Thyroid gland (tissue), 4 donors: ENCODE measurements around the gene C2CD3. TPM values are rescaled to one million over a fixed set of nuclear protein-coding genes. Genes with fewer than 3 reads are reported as not detected.
"Not testable (repeated sequence)": the region's sequence is repeated elsewhere in the genome, so short reads cannot be mapped to it uniquely, and the experiment has no call there.

ENCODE experiments used
- DNase-seq, 2 donors: peaks; one replicate each; pipeline ENCODE4 v3.0.0-alpha.2; 2019
- H3K27ac ChIP-seq, 3 donors: fragments of 200-600 bp; sonication (generic); 1 replicate in 2 of 3; 2 replicates in 1 of 3; pipeline ENCODE4 v1.5.1; 2016 to 2019; ENCODE audit warnings: mild to moderate bottlenecking in 1 of 3, moderate library complexity in 1 of 3
- H3K27me3 ChIP-seq: fragments of 200-600 bp; sonication (generic); one replicate; pipeline ENCODE4 v1.5.1; 2019
- H3K36me3 ChIP-seq, 2 donors: fragments of 200-600 bp; sonication (generic); one replicate each; pipeline ENCODE4 v1.5.1; 2016 to 2019
- H3K4me1 ChIP-seq, 2 donors: fragments of 200-600 bp; sonication (generic); one replicate each; pipeline ENCODE4 v1.5.1; 2017 to 2019
- H3K4me3 ChIP-seq, 3 donors: fragments of 200-600 bp; sonication (generic); replicated peaks in 1 of 3; 1 replicate in 2 of 3; 2 replicates in 1 of 3; pipeline ENCODE4 v1.5.1; 2016; ENCODE audit warnings: mild to moderate bottlenecking in 1 of 3
- H3K9me3 ChIP-seq: fragments of 200-600 bp; sonication (generic); one replicate; pipeline ENCODE4 v1.5.1; 2017
- CTCF ChIP-seq, 6 experiments: fragments of 200-600 bp in 3 of 6; fragments of 450-650 bp in 3 of 6; sonication (generic) in 3 of 6; IDR thresholded peaks; one replicate each; pipeline ENCODE4 v1.5.1; 2016 to 2019; ENCODE audit warnings: antibody characterized with exemption in 6 of 6, mild to moderate bottlenecking in 2 of 6, inconsistent platforms in 1 of 6, moderate library complexity in 1 of 6
- POLR2A ChIP-seq, 2 donors: fragments of 450-650 bp; IDR thresholded peaks; one replicate each; pipeline ENCODE4 v1.6.1; 2017; ENCODE audit warnings: antibody characterized with exemption in 2 of 2, mild to moderate bottlenecking in 2 of 2, moderate library complexity in 1 of 2
- WGBS, 2 donors: methylation state at CpG; one replicate each; pipeline ENCODE4 v1.1.5; 2017; 5-methylcytosine and 5-hydroxymethylcytosine counted together
- intact Hi-C: fragments of 100-400 bp; cut with DNase I; formaldehyde crosslinking; loops from one replicate; pipeline ENCODE4 v1.15.1; 2023
- total RNA-seq, 4 donors: library from RNA; depleted of rRNA; stranded (reverse); fragments of >200 nt; gene quantifications; one replicate each; pipeline ENCODE4 v1.2.3, GENCODE V29; 2016

C2CD3 gene
- total RNA-seq, 4 donors from 2014 or later: 37.8 to 85.8 (median 40.7) TPM

- no peak for TF ChIP-seq CTCF (IDR thresholded peaks at IDR 0.05)
- no peak for TF ChIP-seq POLR2A (IDR thresholded peaks at IDR 0.05)
- intact Hi-C loops: no loop called here
- H3K36me3 ChIP-seq: peaks cover 4 to 5% of the 10 kb centered on the region in 2 donors
Measured at GRCh38 chr11:74133436-74133835, 37.4 kb downstream of the C2CD3 start.

DNA sequence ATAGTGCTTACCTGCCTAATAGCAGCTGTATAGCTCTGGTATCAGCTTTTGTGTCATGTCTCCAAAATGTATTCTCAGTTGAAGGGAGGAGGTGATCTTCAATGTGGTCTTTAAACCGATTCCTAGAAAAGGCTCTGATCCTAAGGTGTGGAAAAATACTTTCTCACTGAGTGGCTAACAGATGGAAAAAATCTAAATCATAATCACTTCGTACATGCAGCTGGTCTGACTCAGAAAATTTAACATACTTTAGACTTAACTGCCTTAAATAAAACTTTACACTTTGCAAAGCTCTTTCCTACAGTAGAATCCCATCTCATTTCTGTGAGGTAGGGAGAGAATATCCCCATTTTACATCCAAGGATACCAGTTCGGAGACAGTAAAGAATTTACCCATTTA lies 38.0 kb downstream of the C2CD3 start:
- H3K36me3 ChIP-seq: peaks cover 4 to 5% of the 10 kb centered on the region in 2 donors
- H3K9me3 ChIP-seq: no peaks in the 10 kb centered on the region
- DNase-seq: no peak
- intact Hi-C loops: no loop called here
- no peak overlapping the region for H3K27ac ChIP-seq
- TF ChIP-seq POLR2A (IDR thresholded peaks at IDR 0.05) (no peak), CTCF (IDR thresholded peaks at IDR 0.05) (no peak)
- WGBS, 2 donors: 96 to 98% methylated on average over 3 of the region's 3 CpGs
- peaks cover 7 to 14% of the 10 kb centered on the region in 2 donors for H3K4me1 ChIP-seq
- no peak overlapping the region for H3K4me3 ChIP-seq
- H3K27me3 ChIP-seq: no peaks in the 10 kb centered on the region

More at GRCh38 chr11:74133436-74133835, 37.4 kb downstream of the C2CD3 start:
- no peak for DNase-seq
- H3K27ac ChIP-seq: no peak overlapping the region
- H3K9me3 ChIP-seq: no peaks in the 10 kb centered on the region
- WGBS, 2 donors: 96 to 97% methylated on average over 3 of the region's 3 CpGs
- H3K4me3 ChIP-seq: no peak overlapping the region
- H3K27me3 ChIP-seq: no peaks in the 10 kb centered on the region
- H3K4me1 ChIP-seq: peaks cover 11 to 20% of the 10 kb centered on the region in 2 donors

DNA sequence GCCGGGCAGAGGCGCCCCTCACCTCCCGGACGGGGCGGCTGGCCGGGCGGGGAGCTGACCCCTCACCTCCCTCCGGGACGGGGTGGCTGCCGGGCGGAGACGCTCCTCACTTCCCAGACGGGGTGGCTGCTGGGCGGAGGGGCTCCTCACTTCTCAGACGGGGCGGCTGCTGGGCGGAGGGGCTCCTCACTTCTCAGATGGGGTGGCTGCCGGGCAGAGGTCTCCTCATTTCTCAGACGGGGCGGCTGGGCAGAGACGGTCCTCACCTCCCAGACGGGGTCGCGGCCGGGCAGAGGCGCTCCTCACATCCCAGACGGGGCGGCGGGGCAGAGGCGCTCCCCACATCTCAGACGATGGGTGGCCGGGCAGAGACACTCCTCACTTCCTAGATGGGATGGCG lies 41.7 kb downstream of the C2CD3 start:
- H3K36me3 ChIP-seq, H3K9me3 ChIP-seq, H3K4me3 ChIP-seq, intact Hi-C loops, H3K4me1 ChIP-seq, H3K27me3 ChIP-seq, H3K27ac ChIP-seq, DNase-seq: not testable (repeated sequence)
- WGBS, 2 donors: 98 to 99% methylated on average over 15 to 22 of the region's 33 CpGs

- no peaks in the 10 kb centered on the region for H3K27me3 ChIP-seq
- H3K27ac ChIP-seq: no peak overlapping the region
- intact Hi-C loops: no loop called here
- no peaks in the 10 kb centered on the region for H3K36me3 ChIP-seq
- peaks cover 3 to 15% of the 10 kb centered on the region in 2 donors for H3K4me1 ChIP-seq
- H3K9me3 ChIP-seq: no peaks in the 10 kb centered on the region
- no peak for DNase-seq
- TF ChIP-seq POLR2A (IDR thresholded peaks at IDR 0.05) (no peak), CTCF (IDR thresholded peaks at IDR 0.05) (no peak)
- no peak overlapping the region for H3K4me3 ChIP-seq
Measured at GRCh38 chr11:74123008-74123448, 47.8 kb downstream of the C2CD3 start.

DNA sequence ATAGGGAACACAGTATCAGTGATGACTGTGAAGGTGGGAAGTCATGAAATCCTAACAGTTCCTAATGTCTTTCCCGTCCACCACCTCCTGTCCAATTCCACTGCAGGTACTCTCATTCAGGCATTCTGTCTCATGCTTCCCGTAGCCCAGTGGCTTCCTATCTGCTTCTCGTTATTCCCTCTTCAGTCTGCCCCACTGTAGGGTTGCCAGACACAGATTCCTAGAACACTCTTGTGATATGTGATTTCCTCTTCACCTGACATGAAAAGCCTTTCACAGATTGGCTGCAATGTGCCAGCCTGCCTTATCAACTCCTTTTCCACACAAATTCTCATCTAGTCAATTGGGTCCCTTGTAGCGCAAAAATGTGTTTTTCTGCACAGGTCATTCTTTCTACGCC lies 49.0 kb downstream of the C2CD3 start:
- H3K27ac ChIP-seq: no peak overlapping the region
- no peak overlapping the region for H3K4me3 ChIP-seq
- WGBS, 2 donors: 94 to 95% methylated on average over 5 of the region's 5 CpGs
- DNase-seq: no peak
- no peaks in the 10 kb centered on the region for H3K9me3 ChIP-seq
- TF ChIP-seq CTCF (IDR thresholded peaks at IDR 0.05): no peak
- no peak for TF ChIP-seq POLR2A (IDR thresholded peaks at IDR 0.05)
- intact Hi-C loops: no loop called here
- H3K27me3 ChIP-seq: no peaks in the 10 kb centered on the region
- peaks cover 3 to 19% of the 10 kb centered on the region in 2 donors for H3K4me1 ChIP-seq
- H3K36me3 ChIP-seq: no peaks in the 10 kb centered on the region

DNA sequence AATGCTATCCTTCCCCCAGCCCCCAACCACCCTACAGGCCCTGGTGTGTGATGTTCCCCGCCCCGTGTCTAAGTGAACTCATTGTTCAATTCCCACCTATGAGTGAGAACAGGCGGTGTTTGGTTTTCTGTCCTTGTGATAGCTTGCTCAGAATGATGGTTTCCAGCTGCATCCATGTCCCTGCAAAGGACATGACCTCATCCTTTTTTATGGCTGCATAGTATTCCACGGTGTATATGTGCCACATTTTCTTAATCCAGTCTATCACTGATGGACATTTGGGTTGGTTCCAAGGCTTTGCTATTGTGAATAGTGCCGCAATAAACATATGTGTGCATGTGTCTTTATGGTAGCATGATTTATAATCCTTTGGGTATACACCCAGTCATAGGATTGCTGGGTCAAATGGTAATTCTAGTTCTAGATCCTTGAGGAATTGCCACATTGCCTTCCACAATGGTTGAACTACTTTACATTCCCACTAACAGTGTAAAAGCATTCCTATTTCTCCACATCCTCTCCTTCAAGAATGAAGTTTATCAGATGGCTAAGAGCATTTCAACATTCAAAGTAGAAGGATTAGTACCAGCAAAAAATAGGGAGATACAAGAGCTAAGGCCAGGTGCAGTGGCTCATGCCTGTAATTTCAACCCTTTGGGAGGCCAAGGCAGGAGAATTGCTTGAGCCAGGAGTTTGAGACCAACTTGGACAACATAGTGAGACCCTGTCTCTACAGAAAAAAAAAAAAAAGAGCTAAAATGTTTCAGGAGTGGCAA lies 50.4 kb downstream of the C2CD3 start:
- H3K9me3 ChIP-seq, H3K27me3 ChIP-seq, H3K36me3 ChIP-seq, H3K27ac ChIP-seq, DNase-seq, H3K4me3 ChIP-seq, intact Hi-C loops: not testable (repeated sequence)
- peaks cover 3 to 19% of the 10 kb centered on the region in 2 donors for H3K4me1 ChIP-seq
- 97% methylated on average over 5 of the region's 5 CpGs for WGBS, 2 donors
